CD4-positive, alpha-beta T cell treated with Interleukin-17A for 1 hour (primary cell): ENCODE data around the gene SLC1A1.

Experiments used
- DNase-seq: peaks from one replicate; pipeline ENCODE4 v3.0.0-alpha.2; 2020

The SLC1A1 gene

DNA sequence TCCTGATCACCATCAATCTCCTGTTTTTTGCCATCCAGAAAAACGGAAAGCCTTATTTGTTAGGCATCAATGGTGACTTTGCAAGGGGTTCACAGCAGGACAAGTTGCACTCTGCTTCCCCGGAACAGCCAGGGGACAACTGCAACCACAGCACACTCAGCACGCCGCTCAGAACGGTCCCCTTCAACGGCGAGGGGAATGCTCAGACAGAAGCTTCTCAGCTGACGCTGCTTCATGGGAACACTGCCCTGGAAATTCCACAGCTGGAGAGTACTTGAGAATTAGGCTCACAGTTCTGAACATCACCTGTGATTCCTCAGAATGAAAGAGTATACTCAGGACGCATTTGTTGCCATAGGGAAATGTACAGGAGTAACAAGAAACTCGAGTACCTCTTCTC is 131.7 kb downstream of the SLC1A1 start:
- DNase-seq, result no peak

DNA sequence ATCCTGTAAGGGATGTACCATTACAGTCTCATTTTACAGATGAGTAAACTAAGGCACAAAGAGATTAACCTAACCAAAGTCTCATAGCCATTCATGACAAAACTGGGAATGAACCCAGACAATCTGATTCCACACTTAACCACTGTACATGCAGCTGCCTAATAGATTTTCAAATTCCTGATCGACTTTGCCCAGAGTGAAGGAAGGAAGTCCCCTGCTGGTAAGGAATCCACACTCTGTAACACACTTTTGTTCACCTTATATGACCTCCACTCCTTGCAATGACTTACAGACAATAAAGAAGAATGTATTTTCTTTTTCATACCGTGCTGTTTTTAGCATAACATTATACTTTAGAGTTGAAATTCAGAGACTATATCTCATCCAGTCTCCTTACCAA is 140.6 kb downstream of the SLC1A1 start:
- no peak for DNase-seq
